H1 (cell line): Measurements from ENCODE around the gene HERC4. TPM values are rescaled to one million over a fixed set of nuclear protein-coding genes. Genes with fewer than 3 reads are reported as not detected.

Source experiments
- CBX5 ChIP-seq: fragments of 300-800, 300-1000 bp; sonication (generic); IDR thresholded peaks from 2 replicates; pipeline ENCODE4 v1.7.1; 2016; ENCODE audit warnings: antibody characterized with exemption, low read length, low read depth
- SRF ChIP-seq: IDR thresholded peaks from 2 replicates; pipeline ENCODE4 v1.6.1; 2011; ENCODE audit warnings: mild to moderate bottlenecking, low read depth, low read length, moderate library complexity
- TEAD4 ChIP-seq: IDR thresholded peaks from 2 replicates; pipeline ENCODE4 v1.6.1; 2012; ENCODE audit warnings: low read depth, low read length, inconsistent platforms, mixed read lengths
- polyA plus RNA-seq, 7 experiments: library from polyadenylated mRNA; depleted of rRNA in 3 of 7; stranded (reverse) in 5 of 7; unstranded in 2 of 7; fragments of >200 nt in 5 of 7; fragments of 200-250 nt in 2 of 7; gene quantifications; 1 replicate in 5 of 7; 2 replicates in 1 of 7; 4 replicates in 1 of 7; pipeline versions ENCODE4 v1.2.1 to v1.2.3, GENCODE V29; 2011 to 2013; ENCODE audit warnings: missing spikeins in 2 of 7, mixed read lengths in 2 of 7
- total RNA-seq: library from RNA; stranded (reverse); fragmentation: NEBNext Ultra II Directional; extraction: Animal tissue kit (Norgen Biotek cat#: 25700); gene quantifications from 2 replicates; pipeline ENCODE4 v1.2.1, GENCODE V29; 2021

HERC4 gene
- total and polyA plus RNA-seq, 2 of the 8 experiments (the other 6 are each of a cell fraction or from before 2014, with no cell fraction given): 7.5 to 44.0 TPM

GRCh38 chr10:67934336-67934735 is 140.7 kb downstream of the HERC4 start (continued):
- TF ChIP-seq SRF (no peak), TEAD4 (no peak), CBX5 (no peak)
